HG02623 (cell line): ENCODE measurements around the gene AKAP10.
"Not testable (repeated sequence)": the region's sequence is repeated elsewhere in the genome, so short reads cannot be mapped to it uniquely, and the experiment has no call there.

Experiments
- ATAC-seq: cut with Tn5 transposase; IDR thresholded peaks from one replicate; pipeline ENCODE4 v1.9.1; 2021; ENCODE audit warnings: moderate library complexity; ENCODE audit not compliant: unreplicated experiment

The AKAP10 gene

GRCh38 chr17:19979917-19980770, 2.5 kb upstream of the AKAP10 start:
- no peak for ATAC-seq

GRCh38 chr17:19978805-19979211, 1.2 kb upstream of the AKAP10 start:
- ATAC-seq = no peak

- no peak for ATAC-seq
These were observed 678 bp upstream of the AKAP10 start for GRCh38 chr17:19978209-19978802.

- no peak for ATAC-seq
These were observed 2.0 kb downstream of the AKAP10 start for GRCh38 chr17:19975601-19976000.

- ATAC-seq = no peak
These were observed 4.5 kb downstream of the AKAP10 start for GRCh38 chr17:19973156-19973555.

- ATAC-seq = not testable (repeated sequence)
These were observed 14.7 kb downstream of the AKAP10 start for GRCh38 chr17:19962954-19963353.

- no peak for ATAC-seq
These were observed 19.6 kb downstream of the AKAP10 start for GRCh38 chr17:19958023-19958422.

- ATAC-seq = no peak
These were observed 22.5 kb downstream of the AKAP10 start for GRCh38 chr17:19955099-19955498.

- ATAC-seq = not testable (repeated sequence)
These were observed 26.2 kb downstream of the AKAP10 start for GRCh38 chr17:19951411-19951810.

GRCh38 chr17:19950624-19951195, 26.9 kb downstream of the AKAP10 start:
- not testable (repeated sequence) for ATAC-seq

GRCh38 chr17:19948116-19948943, 29.3 kb downstream of the AKAP10 start:
- ATAC-seq = no peak

GRCh38 chr17:19946921-19947320, 30.7 kb downstream of the AKAP10 start:
- no peak for ATAC-seq

GRCh38 chr17:19945009-19945626, 32.5 kb downstream of the AKAP10 start:
- ATAC-seq = no peak

- no peak for ATAC-seq
These were observed 34.0 kb downstream of the AKAP10 start for GRCh38 chr17:19943599-19943998.

GRCh38 chr17:19943026-19943425, 34.6 kb downstream of the AKAP10 start:
- no peak for ATAC-seq

- ATAC-seq = no peak
These were observed 36.7 kb downstream of the AKAP10 start for GRCh38 chr17:19940722-19941464.

- no peak for ATAC-seq
These were observed 37.5 kb downstream of the AKAP10 start for GRCh38 chr17:19939993-19940721.

- ATAC-seq = no peak
These were observed 38.9 kb downstream of the AKAP10 start for GRCh38 chr17:19938736-19939135.

GRCh38 chr17:19937522-19937921, 40.1 kb downstream of the AKAP10 start:
- ATAC-seq = no peak
